ENCODE results near the gene AP3B1. TPM values are rescaled to one million over a fixed set of nuclear protein-coding genes. Genes with fewer than 3 reads are reported as not detected.

AP3B1 gene
- total and polyA plus RNA-seq, 2 donors (not counting 1 experiment from before 2014, with no cell fraction given) = 50.5 to 66.9 TPM

DNA sequence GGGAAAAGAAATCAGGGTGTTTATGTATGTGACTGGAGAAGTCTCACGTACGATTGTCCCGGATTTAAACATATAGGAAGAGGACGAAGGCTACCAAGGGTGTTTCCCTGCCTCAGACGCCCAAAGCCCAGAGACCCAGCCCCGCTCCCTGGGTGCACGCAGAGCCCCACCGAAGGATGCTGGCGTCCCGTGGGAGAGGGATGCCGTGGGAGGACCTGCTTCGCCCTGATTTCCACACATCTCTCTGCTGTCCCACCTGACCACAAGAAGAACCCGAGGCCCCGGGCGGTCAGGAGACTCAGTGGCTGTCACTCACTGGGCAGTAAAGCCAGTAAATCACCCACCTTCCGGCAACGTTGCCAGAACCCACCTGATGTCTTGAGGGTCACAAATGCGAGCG, 306.5 kb downstream of the AP3B1 start:
- Histone ChIP-seq H3K4me2 (ENCODE audit: extremely low read depth, insufficient read depth, low read length) (no peak overlapping the region), H3K9me3 (ENCODE audit: control insufficient read depth, insufficient read depth, low read depth, low read length) (no peaks in the 10 kb centered on the region)
- no peak for TF ChIP-seq EZH2 (IDR thresholded peaks at IDR 0.05; ENCODE audit: low read length, missing control alignments)
- TF ChIP-seq, protein P1, sequence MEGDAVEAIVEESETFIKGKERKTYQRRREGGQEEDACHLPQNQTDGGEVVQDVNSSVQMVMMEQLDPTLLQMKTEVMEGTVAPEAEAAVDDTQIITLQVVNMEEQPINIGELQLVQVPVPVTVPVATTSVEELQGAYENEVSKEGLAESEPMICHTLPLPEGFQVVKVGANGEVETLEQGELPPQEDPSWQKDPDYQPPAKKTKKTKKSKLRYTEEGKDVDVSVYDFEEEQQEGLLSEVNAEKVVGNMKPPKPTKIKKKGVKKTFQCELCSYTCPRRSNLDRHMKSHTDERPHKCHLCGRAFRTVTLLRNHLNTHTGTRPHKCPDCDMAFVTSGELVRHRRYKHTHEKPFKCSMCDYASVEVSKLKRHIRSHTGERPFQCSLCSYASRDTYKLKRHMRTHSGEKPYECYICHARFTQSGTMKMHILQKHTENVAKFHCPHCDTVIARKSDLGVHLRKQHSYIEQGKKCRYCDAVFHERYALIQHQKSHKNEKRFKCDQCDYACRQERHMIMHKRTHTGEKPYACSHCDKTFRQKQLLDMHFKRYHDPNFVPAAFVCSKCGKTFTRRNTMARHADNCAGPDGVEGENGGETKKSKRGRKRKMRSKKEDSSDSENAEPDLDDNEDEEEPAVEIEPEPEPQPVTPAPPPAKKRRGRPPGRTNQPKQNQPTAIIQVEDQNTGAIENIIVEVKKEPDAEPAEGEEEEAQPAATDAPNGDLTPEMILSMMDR (conservative IDR thresholded peaks at IDR 0.05 in 1 of 2, IDR thresholded peaks at IDR 0.05 in 1 of 2; ENCODE audit: low read depth in 1 of 2, low read length in 2 of 2) = no peak

DNA sequence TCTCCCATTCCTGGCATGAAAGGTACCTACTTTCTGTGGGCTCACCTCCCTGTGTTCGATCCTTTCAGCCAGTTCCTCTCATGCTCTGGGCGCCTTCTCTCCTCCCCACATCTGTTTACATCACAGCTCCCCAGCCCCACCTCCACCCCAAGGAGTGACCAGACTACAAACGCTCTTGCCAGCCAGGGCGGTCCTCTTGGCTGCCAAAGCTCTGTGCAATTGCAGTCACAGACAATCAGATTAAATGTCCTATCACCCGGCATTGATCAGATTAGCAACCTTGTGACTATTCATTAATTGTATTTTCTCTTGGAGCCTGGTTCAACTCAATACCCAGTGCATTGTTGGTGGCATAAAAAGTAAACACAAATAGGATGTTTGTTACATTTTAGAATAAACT, 307.2 kb downstream of the AP3B1 start:
- no peak overlapping the region for H3K9ac ChIP-seq (ENCODE audit: insufficient read depth, low read length)
- no peak overlapping the region for H3K4me3 ChIP-seq (replicated peaks in 1 of 4; ENCODE audit: control extremely low read depth in 1 of 4, insufficient read depth in 1 of 4, low read depth in 3 of 4, low read length in 4 of 4)
- H3K4me1 ChIP-seq (ENCODE audit: control insufficient read depth, extremely low read depth, insufficient read depth, low read length) = no peaks in the 10 kb centered on the region
- H2AFZ ChIP-seq (ENCODE audit: low read length) = no peak overlapping the region
- no peaks in the 10 kb centered on the region for H4K20me1 ChIP-seq (ENCODE audit: control insufficient read depth, extremely low read depth, insufficient read depth, low read length)
- H3K9me3 ChIP-seq (ENCODE audit: control insufficient read depth, insufficient read depth, low read depth, low read length) = no peaks in the 10 kb centered on the region
- no peak overlapping the region for H3K4me2 ChIP-seq (ENCODE audit: extremely low read depth, insufficient read depth, low read length)
- no peak for DNase-seq (ENCODE audit: low read depth in 2 of 2)
- no peaks in the 10 kb centered on the region for H3K27me3 ChIP-seq (ENCODE audit: control insufficient read depth, insufficient read depth, low read length)
- H3K27ac ChIP-seq (ENCODE audit: insufficient read depth, low read length) = no peak overlapping the region
- H3K36me3 ChIP-seq (ENCODE audit: control insufficient read depth, insufficient read depth, low read length) = no peaks in the 10 kb centered on the region
- no peaks in the 10 kb centered on the region for H3K79me2 ChIP-seq (ENCODE audit: control insufficient read depth, insufficient read depth, low read length)
- TF ChIP-seq EZH2 (IDR thresholded peaks at IDR 0.05; ENCODE audit: low read length, missing control alignments) = no peak
- TF ChIP-seq, protein P1 (conservative IDR thresholded peaks at IDR 0.05 in 1 of 2, IDR thresholded peaks at IDR 0.05 in 1 of 2; ENCODE audit: low read depth in 1 of 2, low read length in 2 of 2) = no peak

More for the DNA sequence above, 306.5 kb downstream of the AP3B1 start:
- no peaks in the 10 kb centered on the region for H3K4me1 ChIP-seq (ENCODE audit: control insufficient read depth, extremely low read depth, insufficient read depth, low read length)
- no peaks in the 10 kb centered on the region for H3K79me2 ChIP-seq (ENCODE audit: control insufficient read depth, insufficient read depth, low read length)
- no peak overlapping the region for H2AFZ ChIP-seq (ENCODE audit: low read length)
- H3K27ac ChIP-seq (ENCODE audit: insufficient read depth, low read length) = no peak overlapping the region
- no peak overlapping the region for H3K9ac ChIP-seq (ENCODE audit: insufficient read depth, low read length)
- H4K20me1 ChIP-seq (ENCODE audit: control insufficient read depth, extremely low read depth, insufficient read depth, low read length) = no peaks in the 10 kb centered on the region
- DNase-seq (ENCODE audit: low read depth in 2 of 2) = no peak
- no peaks in the 10 kb centered on the region for H3K27me3 ChIP-seq (ENCODE audit: control insufficient read depth, insufficient read depth, low read length)
- H3K36me3 ChIP-seq (ENCODE audit: control insufficient read depth, insufficient read depth, low read length) = no peaks in the 10 kb centered on the region
- H3K4me3 ChIP-seq (replicated peaks in 1 of 4; ENCODE audit: control extremely low read depth in 1 of 4, insufficient read depth in 1 of 4, low read depth in 3 of 4, low read length in 4 of 4) = no peak overlapping the region

DNA sequence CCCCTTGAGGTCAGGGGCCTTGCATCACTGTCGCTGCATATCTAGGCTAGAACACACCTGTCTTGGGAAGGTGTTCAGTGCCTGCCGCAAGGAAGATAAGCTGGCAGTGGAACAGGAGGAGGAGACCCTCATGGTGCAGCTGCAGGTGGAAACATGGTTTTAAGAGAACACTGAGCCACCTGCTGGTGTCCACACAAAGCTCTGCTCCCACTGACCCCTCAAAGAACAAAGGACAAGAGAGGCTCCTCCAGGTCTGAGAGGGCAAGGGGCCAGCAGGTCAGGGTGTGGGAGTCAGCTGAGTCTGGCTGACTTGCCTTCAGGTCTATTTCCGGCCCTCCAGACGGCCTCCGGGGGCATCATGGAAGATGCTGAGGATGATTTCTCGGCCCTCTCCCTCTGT, 308.2 kb downstream of the AP3B1 start:
- Histone ChIP-seq H3K36me3 (ENCODE audit: control insufficient read depth, insufficient read depth, low read length) (no peaks in the 10 kb centered on the region), H3K79me2 (ENCODE audit: control insufficient read depth, insufficient read depth, low read length) (no peaks in the 10 kb centered on the region), H3K27me3 (ENCODE audit: control insufficient read depth, insufficient read depth, low read length) (no peaks in the 10 kb centered on the region), H3K9me3 (ENCODE audit: control insufficient read depth, insufficient read depth, low read depth, low read length) (no peaks in the 10 kb centered on the region), H3K4me1 (ENCODE audit: control insufficient read depth, extremely low read depth, insufficient read depth, low read length) (no peaks in the 10 kb centered on the region), H4K20me1 (ENCODE audit: control insufficient read depth, extremely low read depth, insufficient read depth, low read length) (no peaks in the 10 kb centered on the region), H3K4me2 (ENCODE audit: extremely low read depth, insufficient read depth, low read length) (no peak overlapping the region), H2AFZ (ENCODE audit: low read length) (no peak overlapping the region), H3K4me3 (replicated peaks in 1 of 4; ENCODE audit: control extremely low read depth in 1 of 4, insufficient read depth in 1 of 4, low read depth in 3 of 4, low read length in 4 of 4) (no peak overlapping the region), H3K9ac (ENCODE audit: insufficient read depth, low read length) (no peak overlapping the region), H3K27ac (ENCODE audit: insufficient read depth, low read length) (no peak overlapping the region)
- TF ChIP-seq EZH2 (IDR thresholded peaks at IDR 0.05; ENCODE audit: low read length, missing control alignments) = no peak
- TF ChIP-seq, protein P1 (conservative IDR thresholded peaks at IDR 0.05 in 1 of 2, IDR thresholded peaks at IDR 0.05 in 1 of 2; ENCODE audit: low read depth in 1 of 2, low read length in 2 of 2) = no peak
- no peak for DNase-seq (ENCODE audit: low read depth in 2 of 2)

Measured in fibroblast of lung (primary cell).